GM12878 (cell line): ENCODE results near the gene RNU6-9. TPM values are rescaled to one million over a fixed set of nuclear protein-coding genes. Genes with fewer than 3 reads are reported as not detected.

Experiments
- ATAC-seq: fragments of 200-7000 bp; cut with Tn5 transposase; 3 replicates; pipeline ENCODE4 v1.9.1; 2020; ENCODE audit warnings: mild to moderate bottlenecking, moderate library complexity
- BruUV-seq: library from RNA; stranded (reverse); fragments of 400-500 nt; replicated peaks from 2 replicates; lab custom pipeline; 2021; lab: Mats Ljungman, UMichigan
- CTCF ChIA-PET: fragments of 300-600 bp; sonication (Branson Sonifier 250); formaldehyde crosslinking; extraction: SDS; loops from one replicate; lab custom pipeline; 2021; ENCODE audit warnings: inconsistent platforms; lab: Yijun Ruan, JAX
- POLR2A ChIA-PET: fragments of 350-600 bp; formaldehyde crosslinking; extraction: SDS; loops from one replicate; lab custom pipeline; 2021; ENCODE audit warnings: inconsistent platforms; lab: Charles Lee
- RAD21 ChIA-PET: fragments of 300-600 bp; sonication (Branson Sonifier 250); formaldehyde crosslinking; loops from one replicate; lab custom pipeline; 2023; ENCODE audit warnings: antibody characterized with exemption; ENCODE audit not compliant: unreplicated experiment; lab: Charles Lee
- SMC1A ChIA-PET: fragments of 300-600 bp; sonication (Branson Sonifier 250); formaldehyde crosslinking; loops from one replicate; lab custom pipeline; 2023; ENCODE audit not compliant: unreplicated experiment, uncharacterized antibody; lab: Charles Lee
- DNase-seq: peaks from one replicate; pipeline ENCODE4 v3.0.0-alpha.2; 2011; ENCODE audit warnings: low read depth, low spot score
- FAIRE-seq: peaks from 3 replicates; lab custom pipeline; 2011; peaks lifted over from hg19 to GRCh38; lab: Jason Lieb, UNC
- H2AFZ ChIP-seq: 2 replicates; pipeline ENCODE4 v1.6.0; 2011; ENCODE audit warnings: low read depth, low read length, control low read depth; ENCODE audit not compliant: control insufficient read depth
- H3K27ac ChIP-seq: 2 replicates; pipeline ENCODE4 v1.5.1; 2011; ENCODE audit warnings: control low read depth; ENCODE audit not compliant: control insufficient read depth, insufficient read depth
- H3K27me3 ChIP-seq, 2 experiments: replicated peaks in 1 of 2; 2 replicates each; pipeline versions ENCODE4 v1.6.0 to v1.6.1; 2011; ENCODE audit warnings: low read length in 1 of 2; ENCODE audit not compliant: control insufficient read depth in 2 of 2, insufficient read depth in 2 of 2
- H3K36me3 ChIP-seq, 2 experiments: 2 replicates each; pipeline ENCODE4 v1.5.1; 2011; ENCODE audit warnings: low read length in 1 of 2; ENCODE audit not compliant: control insufficient read depth in 2 of 2, insufficient read depth in 2 of 2
- H3K4me1 ChIP-seq: 2 replicates; pipeline ENCODE4 v1.6.1; 2011; ENCODE audit warnings: mild to moderate bottlenecking, low read length, moderate library complexity, mixed read lengths; ENCODE audit not compliant: control insufficient read depth, insufficient read depth
- H3K4me2 ChIP-seq: 2 replicates; pipeline ENCODE4 v1.6.0; 2011; ENCODE audit warnings: control low read depth; ENCODE audit not compliant: control insufficient read depth, insufficient read depth
- H3K4me3 ChIP-seq: fragments of 200-600 bp; sonication (generic); 2 replicates; pipeline ENCODE4 v1.5.1; 2016
- H3K79me2 ChIP-seq: 2 replicates; pipeline ENCODE4 v1.6.0; 2011; ENCODE audit warnings: low read length; ENCODE audit not compliant: control insufficient read depth, insufficient read depth
- H3K9ac ChIP-seq: 2 replicates; pipeline ENCODE4 v1.8.0; 2011; ENCODE audit warnings: low read length, control low read depth, mixed read lengths; ENCODE audit not compliant: control insufficient read depth, insufficient read depth
- H3K9me3 ChIP-seq: replicated peaks from 3 replicates; pipeline ENCODE4 v1.5.1; 2011; ENCODE audit warnings: mild to moderate bottlenecking, low read length; ENCODE audit not compliant: control insufficient read depth, insufficient read depth
- H4K20me1 ChIP-seq: 2 replicates; pipeline ENCODE4 v1.6.0; 2011; ENCODE audit not compliant: control insufficient read depth, insufficient read depth
- BACH1 ChIP-seq: fragments of 450-650 bp; IDR thresholded peaks from 2 replicates; pipeline ENCODE4 v1.6.1; 2017; ENCODE audit warnings: mild to moderate bottlenecking, borderline replicate concordance
- DPF2 ChIP-seq: fragments of 450-650 bp; IDR thresholded peaks from 2 replicates; pipeline ENCODE4 v1.6.1; 2017; ENCODE audit warnings: mild to moderate bottlenecking
- FOS ChIP-seq: IDR thresholded peaks from 3 replicates; pipeline ENCODE4 v1.6.1; 2011; ENCODE audit warnings: borderline replicate concordance; ENCODE audit not compliant: insufficient read length; ENCODE audit errors: extremely low read depth
- IKZF1 ChIP-seq: fragments of 450-650 bp; conservative IDR thresholded peaks from 2 replicates; pipeline ENCODE4 v1.6.1; 2017; ENCODE audit warnings: antibody characterized with exemption, mild to moderate bottlenecking
- MEF2B ChIP-seq: fragments of 450-650 bp; IDR thresholded peaks from 2 replicates; pipeline ENCODE4 v1.6.1; 2018; ENCODE audit warnings: mild to moderate bottlenecking, moderate library complexity; ENCODE audit not compliant: partially characterized antibody, poor library complexity, severe bottlenecking
- NFIC ChIP-seq: IDR thresholded peaks from 2 replicates; pipeline ENCODE4 v1.6.1; 2012; ENCODE audit warnings: low read depth, mild to moderate bottlenecking, inconsistent platforms, low read length, moderate library complexity
- NR2C1 ChIP-seq: fragments of 450-650 bp; IDR thresholded peaks from 2 replicates; pipeline ENCODE4 v1.6.1; 2017; ENCODE audit warnings: antibody characterized with exemption, mild to moderate bottlenecking, moderate library complexity
- NR2C2 ChIP-seq: IDR thresholded peaks from 2 replicates; pipeline ENCODE4 v1.6.1; 2011; ENCODE audit warnings: borderline replicate concordance, low read depth; ENCODE audit not compliant: control insufficient read depth, insufficient read length
- NR2F1 ChIP-seq: fragments of 450-650 bp; conservative IDR thresholded peaks from 2 replicates; pipeline ENCODE4 v1.6.1; 2017; ENCODE audit warnings: mild to moderate bottlenecking
- POLR2AphosphoS5 ChIP-seq: IDR thresholded peaks from 2 replicates; pipeline ENCODE4 v1.6.1; 2011; ENCODE audit warnings: mild to moderate bottlenecking, low read length, inconsistent platforms
- POU2F2 ChIP-seq: IDR thresholded peaks from 3 replicates; pipeline ENCODE4 v1.6.1; 2011; ENCODE audit warnings: low read depth, mild to moderate bottlenecking, low read length, borderline replicate concordance
- PRDM15 ChIP-seq: fragments of 450-650 bp; formaldehyde crosslinking; IDR thresholded peaks from 2 replicates; pipeline ENCODE4 v1.4.0; 2020; ENCODE audit warnings: mild to moderate bottlenecking, moderate library complexity
- TBL1XR1 ChIP-seq: IDR thresholded peaks from 2 replicates; pipeline ENCODE4 v1.6.1; 2012; ENCODE audit warnings: low read depth, low read length, improper control_type of control experiment
- USF2 ChIP-seq: IDR thresholded peaks from 2 replicates; pipeline ENCODE4 v1.6.1; 2011; ENCODE audit warnings: low read depth, low read length, improper control_type of control experiment, borderline replicate concordance
- ZNF24 ChIP-seq: fragments of 450-650 bp; IDR thresholded peaks from 2 replicates; pipeline ENCODE4 v1.6.1; 2017; ENCODE audit warnings: antibody characterized with exemption, mild to moderate bottlenecking
- ZZZ3 ChIP-seq: IDR thresholded peaks from 2 replicates; pipeline ENCODE4 v1.6.1; 2011; ENCODE audit warnings: low read depth; ENCODE audit not compliant: control insufficient read depth, insufficient read length
- WGBS: methylation state at CpG from one replicate; pipeline ENCODE4 v1.1.6; 2016; ENCODE audit warnings: low lambda C conversion rate; ENCODE audit not compliant: insufficient replicate concordance, insufficient coverage; ENCODE audit errors: missing lambda C conversion rate; 5-methylcytosine and 5-hydroxymethylcytosine counted together
- in situ Hi-C: fragments of 300-500 bp; cut with MboI; formaldehyde crosslinking; loops from 9 replicates; pipeline ENCODE4 v1.14.3; 2018; ENCODE audit warnings: mixed read lengths
- intact Hi-C: fragments of 100-400 bp; cut with micrococcal nuclease; formaldehyde crosslinking; loops from one replicate; pipeline ENCODE4 v1.14.2; 2022; ENCODE audit not compliant: unreplicated experiment
- polyA plus RNA-seq, 11 experiments: library from polyadenylated mRNA; depleted of rRNA in 4 of 11; unstranded in 6 of 11; stranded (reverse) in 5 of 11; fragments of >200 nt; fragmentation: Nextera tagmentation in 4 of 11; fragmentation: Illumina TruSeq in 1 of 11; extraction: Ambion mirVana in 4 of 11; extraction: Trizol in 1 of 11; gene quantifications; 1 replicate in 1 of 11; 2 replicates in 10 of 11; pipeline versions ENCODE4 v1.2.1 to v1.2.3, GENCODE V29; 2011 to 2016; ENCODE audit warnings: inconsistent platforms in 2 of 11, missing spikeins in 2 of 11, low read depth in 1 of 11
- total RNA-seq, 4 experiments: library from RNA; depleted of rRNA in 3 of 4; stranded (reverse); fragments of >200 nt in 3 of 4; fragmentation: Illumina TruSeq in 1 of 4; extraction: Trizol in 1 of 4; gene quantifications; 2 replicates each; pipeline versions ENCODE4 v1.2.1 to v1.2.3, GENCODE V29; 2013 to 2021

RNU6-9 gene
- total and polyA plus RNA-seq, 10 of the 15 experiments (the other 5 are each of a cell fraction or from before 2014, with no cell fraction given): not detected

- TF ChIP-seq POLR2AphosphoS5 (no peak), TBL1XR1 (no peak), USF2 (no peak), NFIC (no peak), ZZZ3 (no peak), POU2F2 (peak; percentile 93)
Observed at GRCh38 chr19:926589-927350, 33.5 kb downstream of the RNU6-9 start (continued).

GRCh38 chr19:927351-927779, 34.1 kb downstream of the RNU6-9 start:
- BruUV-seq: no TSS peak
- FAIRE-seq (no peak), ATAC-seq (no peak), DNase-seq (no peak)
- peak overlapping the region; percentile 56; the same call in 1 of the 2 replicates for H3K9ac ChIP-seq
- H3K79me2 ChIP-seq: peaks cover 55% of the 10 kb centered on the region
- ChIA-PET POLR2A (interaction anchor here (0.8 to 1.1 kb wide), 2 partner anchors 9 to 54 kb away, joined by 3 to 5 read pairs; no protein-coding TSS in a partner anchor), RAD21 (interaction anchor here (1.0 kb wide), 1 partner anchor 56 kb away, joined by 3 read pairs; no protein-coding TSS in a partner anchor), CTCF (interaction anchor here (0.6 kb wide), 1 partner anchor 56 kb away, joined by 3 read pairs; no protein-coding TSS in a partner anchor), SMC1A (no interaction called here)
- H3K36me3 ChIP-seq: peaks cover 4 to 6% of the 10 kb centered on the region in 2 experiments; a peak in 3 of 4 replicates
- WGBS: 0% methylated on average over 7 of the region's 15 CpGs
- in situ Hi-C loops (no loop called here), intact Hi-C loops (loop anchor here (10.0 kb wide), 1 partner anchor 317 kb away; the partner anchor contains the start of genes ATP5F1D and MIDN)
- H4K20me1 ChIP-seq: no peaks in the 10 kb centered on the region
- H3K4me3 ChIP-seq: peak overlapping the region; percentile 99
- H3K27ac ChIP-seq: peak overlapping the region; percentile 96
- H2AFZ ChIP-seq: no peak overlapping the region
- peaks cover 16% of the 10 kb centered on the region for H3K4me1 ChIP-seq
- no peaks in the 10 kb centered on the region for H3K9me3 ChIP-seq
- H3K27me3 ChIP-seq: no peaks in the 10 kb centered on the region
- peak overlapping the region; percentile 84 for H3K4me2 ChIP-seq
- no peak for TF ChIP-seq MEF2B
- no peak for TF ChIP-seq FOS
- TF ChIP-seq ZNF24: no peak
- TF ChIP-seq PRDM15 (CRISPR knock-in tag): no peak
- TF ChIP-seq NR2C2: no peak
- TF ChIP-seq NR2F1: 0 out of 2 replicates have a peak, but pooled peaks have one; percentile 26
- no peak for TF ChIP-seq IKZF1
- 0 out of 2 replicates have a peak, but pooled peaks have one; percentile 5 for TF ChIP-seq DPF2
- TF ChIP-seq BACH1: no peak
- TF ChIP-seq NR2C1: peak; percentile 50
